Measurements from ENCODE around the gene VIPR2. TPM values are rescaled to one million over a fixed set of nuclear protein-coding genes. Genes with fewer than 3 reads are reported as not detected.

The VIPR2 gene
- total RNA-seq, 1 donor from 2014 or later = 0.07 TPM

- Mint-ChIP-seq H3K36me3 (ENCODE audit: low read depth) (no peaks in the 10 kb centered on the region), H3K4me1 (ENCODE audit: low read depth) (no peaks in the 10 kb centered on the region), H3K27ac (ENCODE audit: unreplicated experiment) (no peak overlapping the region), H3K27me3 (ENCODE audit: low read depth) (peaks cover 18% of the 10 kb centered on the region), H3K9me3 (ENCODE audit: low read depth) (no peaks in the 10 kb centered on the region), H3K4me3 (ENCODE audit: unreplicated experiment) (no peak overlapping the region)
- TF ChIP-seq CTCF (IDR thresholded peaks at IDR 0.05) = no peak
- no peak for DNase-seq (ENCODE audit: low spot score)
Observed at GRCh38 chr7:159160450-159160849, 15.8 kb upstream of the VIPR2 start.

GRCh38 chr7:159159731-159160130, 15.1 kb upstream of the VIPR2 start:
- no peaks in the 10 kb centered on the region for H3K9me3 Mint-ChIP-seq (ENCODE audit: low read depth)
- H3K27me3 Mint-ChIP-seq (ENCODE audit: low read depth) = peaks cover 18% of the 10 kb centered on the region
- DNase-seq (ENCODE audit: low spot score) = no peak
- no peak for TF ChIP-seq CTCF (IDR thresholded peaks at IDR 0.05)
- H3K27ac Mint-ChIP-seq (ENCODE audit: unreplicated experiment) = no peak overlapping the region
- no peaks in the 10 kb centered on the region for H3K36me3 Mint-ChIP-seq (ENCODE audit: low read depth)
- H3K4me3 Mint-ChIP-seq (ENCODE audit: unreplicated experiment) = no peak overlapping the region
- no peaks in the 10 kb centered on the region for H3K4me1 Mint-ChIP-seq (ENCODE audit: low read depth)

- peaks cover 20% of the 10 kb centered on the region for H3K27me3 Mint-ChIP-seq (ENCODE audit: low read depth)
- TF ChIP-seq CTCF (IDR thresholded peaks at IDR 0.05) = no peak
- no peaks in the 10 kb centered on the region for H3K4me1 Mint-ChIP-seq (ENCODE audit: low read depth)
- no peak for DNase-seq (ENCODE audit: low spot score)
- H3K4me3 Mint-ChIP-seq (ENCODE audit: unreplicated experiment) = no peak overlapping the region
- H3K36me3 Mint-ChIP-seq (ENCODE audit: low read depth) = no peaks in the 10 kb centered on the region
- no peak overlapping the region for H3K27ac Mint-ChIP-seq (ENCODE audit: unreplicated experiment)
- H3K9me3 Mint-ChIP-seq (ENCODE audit: low read depth) = no peaks in the 10 kb centered on the region
Observed at GRCh38 chr7:159158888-159159405, 14.3 kb upstream of the VIPR2 start.

- H3K27ac Mint-ChIP-seq (ENCODE audit: unreplicated experiment) = no peak overlapping the region
- H3K36me3 Mint-ChIP-seq (ENCODE audit: low read depth) = no peaks in the 10 kb centered on the region
- DNase-seq (ENCODE audit: low spot score) = no peak
- TF ChIP-seq CTCF (IDR thresholded peaks at IDR 0.05) = no peak
- no peaks in the 10 kb centered on the region for H3K9me3 Mint-ChIP-seq (ENCODE audit: low read depth)
- H3K27me3 Mint-ChIP-seq (ENCODE audit: low read depth) = peaks cover 20% of the 10 kb centered on the region
- no peak overlapping the region for H3K4me3 Mint-ChIP-seq (ENCODE audit: unreplicated experiment)
- no peaks in the 10 kb centered on the region for H3K4me1 Mint-ChIP-seq (ENCODE audit: low read depth)
Observed at GRCh38 chr7:159158125-159158887, 13.6 kb upstream of the VIPR2 start.

GRCh38 chr7:159157714-159158113, 13.0 kb upstream of the VIPR2 start:
- Mint-ChIP-seq H3K9me3 (ENCODE audit: low read depth) (no peaks in the 10 kb centered on the region), H3K4me1 (ENCODE audit: low read depth) (no peaks in the 10 kb centered on the region), H3K27me3 (ENCODE audit: low read depth) (peaks cover 23% of the 10 kb centered on the region), H3K27ac (ENCODE audit: unreplicated experiment) (no peak overlapping the region), H3K36me3 (ENCODE audit: low read depth) (no peaks in the 10 kb centered on the region), H3K4me3 (ENCODE audit: unreplicated experiment) (no peak overlapping the region)
- TF ChIP-seq CTCF (IDR thresholded peaks at IDR 0.05) = no peak
- DNase-seq (ENCODE audit: low spot score) = no peak

Data from chondrocyte (in vitro differentiated cells).